ENCODE measurements around the gene TGFBR1.

Gene TGFBR1

GRCh38 chr9:99058964-99059921 is 45.7 kb upstream of the TGFBR1 start:
- TF ChIP-seq, protein P1, sequence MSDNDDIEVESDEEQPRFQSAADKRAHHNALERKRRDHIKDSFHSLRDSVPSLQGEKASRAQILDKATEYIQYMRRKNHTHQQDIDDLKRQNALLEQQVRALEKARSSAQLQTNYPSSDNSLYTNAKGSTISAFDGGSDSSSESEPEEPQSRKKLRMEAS (IDR thresholded peaks at IDR 0.05): no peak
- no peak for TF ChIP-seq TAF1 (IDR thresholded peaks at IDR 0.05; ENCODE audit: low read depth)
- no peak for TF ChIP-seq EP300 (IDR thresholded peaks at IDR 0.05; ENCODE audit: borderline replicate concordance)
- no peak for TF ChIP-seq TCF12 (IDR thresholded peaks at IDR 0.05; ENCODE audit: low read depth)
- TF ChIP-seq, protein P2, sequence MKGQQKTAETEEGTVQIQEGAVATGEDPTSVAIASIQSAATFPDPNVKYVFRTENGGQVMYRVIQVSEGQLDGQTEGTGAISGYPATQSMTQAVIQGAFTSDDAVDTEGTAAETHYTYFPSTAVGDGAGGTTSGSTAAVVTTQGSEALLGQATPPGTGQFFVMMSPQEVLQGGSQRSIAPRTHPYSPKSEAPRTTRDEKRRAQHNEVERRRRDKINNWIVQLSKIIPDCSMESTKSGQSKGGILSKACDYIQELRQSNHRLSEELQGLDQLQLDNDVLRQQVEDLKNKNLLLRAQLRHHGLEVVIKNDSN (IDR thresholded peaks at IDR 0.05): no peak
- TF ChIP-seq YY1 (IDR thresholded peaks at IDR 0.05; ENCODE audit: low read depth): no peak
- no peak for TF ChIP-seq ZBTB7A (IDR thresholded peaks at IDR 0.05; ENCODE audit: low read depth)
- no peak for TF ChIP-seq EGR1 (IDR thresholded peaks at IDR 0.05)
- TF ChIP-seq NFIC (IDR thresholded peaks at IDR 0.05): no peak
- TF ChIP-seq TEAD4 (IDR thresholded peaks at IDR 0.05): no peak
- TF ChIP-seq REST (IDR thresholded peaks at IDR 0.05; ENCODE audit: low read depth): no peak

- TF ChIP-seq EP300 (IDR thresholded peaks at IDR 0.05; ENCODE audit: borderline replicate concordance) (no peak), FOXM1 (IDR thresholded peaks at IDR 0.05; ENCODE audit: borderline replicate concordance, low read depth) (no peak), RAD21 (IDR thresholded peaks at IDR 0.05; ENCODE audit: low read depth) (no peak), CREB1 (IDR thresholded peaks at IDR 0.05; ENCODE audit: low read depth) (no peak), TEAD4 (IDR thresholded peaks at IDR 0.05) (no peak), REST (IDR thresholded peaks at IDR 0.05; ENCODE audit: low read depth) (no peak), EGR1 (IDR thresholded peaks at IDR 0.05) (no peak), CEBPB (IDR thresholded peaks at IDR 0.05) (no peak), TAF1 (IDR thresholded peaks at IDR 0.05; ENCODE audit: low read depth) (no peak), NFIC (IDR thresholded peaks at IDR 0.05) (no peak)
- TF ChIP-seq, protein P2 (IDR thresholded peaks at IDR 0.05): no peak
- TF ChIP-seq, protein P1 (IDR thresholded peaks at IDR 0.05): no peak
Observed at GRCh38 chr9:99060621-99061020, 44.3 kb upstream of the TGFBR1 start.

DNA sequence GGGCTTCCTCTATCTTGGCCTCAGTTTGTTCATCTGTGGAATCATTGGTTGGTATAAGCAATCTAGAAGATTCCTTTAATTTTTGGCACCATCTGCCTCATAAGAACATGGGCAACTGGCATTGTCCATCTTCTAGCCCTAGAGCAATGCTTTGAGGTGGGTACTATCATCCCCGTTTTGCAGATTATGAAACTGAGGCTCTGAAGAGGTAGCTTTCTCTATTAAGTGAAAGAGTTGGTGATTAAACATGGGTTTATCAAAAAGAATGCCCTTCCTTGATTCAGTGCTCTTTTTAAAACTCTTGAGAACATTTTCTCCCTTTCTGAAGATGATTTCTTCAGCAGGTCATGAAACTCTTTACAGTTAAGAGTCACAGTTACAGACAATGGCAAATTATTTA is 42.4 kb upstream of the TGFBR1 start:
- TF ChIP-seq EGR1 (IDR thresholded peaks at IDR 0.05) (no peak), TEAD4 (IDR thresholded peaks at IDR 0.05) (no peak), NFIC (IDR thresholded peaks at IDR 0.05) (no peak), CEBPB (IDR thresholded peaks at IDR 0.05) (no peak), EP300 (IDR thresholded peaks at IDR 0.05; ENCODE audit: borderline replicate concordance) (no peak), ZBTB7A (IDR thresholded peaks at IDR 0.05; ENCODE audit: low read depth) (no peak), REST (IDR thresholded peaks at IDR 0.05; ENCODE audit: low read depth) (no peak), TCF12 (IDR thresholded peaks at IDR 0.05; ENCODE audit: low read depth) (no peak), RAD21 (IDR thresholded peaks at IDR 0.05; ENCODE audit: low read depth) (no peak), YY1 (IDR thresholded peaks at IDR 0.05; ENCODE audit: low read depth) (no peak), FOXM1 (IDR thresholded peaks at IDR 0.05; ENCODE audit: borderline replicate concordance, low read depth) (no peak), CREB1 (IDR thresholded peaks at IDR 0.05; ENCODE audit: low read depth) (no peak), TAF1 (IDR thresholded peaks at IDR 0.05; ENCODE audit: low read depth) (no peak)
- TF ChIP-seq, protein P2 (IDR thresholded peaks at IDR 0.05): no peak
- TF ChIP-seq, protein P1 (IDR thresholded peaks at IDR 0.05): no peak
